ENCODE data around the gene OR2B6.

The OR2B6 gene

GRCh38 chr6:27972750-27973149 lies 15.7 kb downstream of the OR2B6 start:
- H3K9me2 ChIP-seq (replicated peaks; ENCODE audit: insufficient read depth, low read length), result no peaks in the 10 kb centered on the region
- no peak overlapping the region for H3K27ac ChIP-seq (ENCODE audit: low read depth, low read length)
- 0 out of 2 replicates have a peak, but pooled peaks cover 3% of the 10 kb centered on the region for H3K36me3 ChIP-seq (ENCODE audit: low read length)
- no peak overlapping the region for H3K4me3 ChIP-seq (ENCODE audit: insufficient read depth, low read length, poor library complexity, severe bottlenecking)
- H3K9ac ChIP-seq (ENCODE audit: low read length), result no peak overlapping the region
- no peaks in the 10 kb centered on the region for H3K27me3 ChIP-seq (ENCODE audit: low read length)
- H3K79me2 ChIP-seq (ENCODE audit: insufficient read depth, low read length), result no peaks in the 10 kb centered on the region
- H3F3A ChIP-seq (ENCODE audit: insufficient read depth), result no peaks in the 10 kb centered on the region
- TF ChIP-seq CTCF (IDR thresholded peaks at IDR 0.05; ENCODE audit: insufficient read depth, low read length, poor library complexity, severe bottlenecking) (no peak), EZH2phosphoT487 (conservative IDR thresholded peaks at IDR 0.05; ENCODE audit: low read length) (no peak)
- no peak overlapping the region for H3K4me2 ChIP-seq (ENCODE audit: low read depth, low read length, poor library complexity, severe bottlenecking)
- H3K9me3 ChIP-seq (ENCODE audit: insufficient read depth, low read length), result no peaks in the 10 kb centered on the region
- no peak overlapping the region for H2AFZ ChIP-seq (ENCODE audit: low read depth, low read length, severe bottlenecking)
- no peaks in the 10 kb centered on the region for H4K20me1 ChIP-seq (ENCODE audit: low read depth, low read length)

- Histone ChIP-seq H3K4me3 (ENCODE audit: insufficient read depth, low read length, poor library complexity, severe bottlenecking) (no peak overlapping the region), H3K9me2 (replicated peaks; ENCODE audit: insufficient read depth, low read length) (no peaks in the 10 kb centered on the region), H3K9ac (ENCODE audit: low read length) (no peak overlapping the region), H3K27me3 (ENCODE audit: low read length) (no peaks in the 10 kb centered on the region), H3K9me3 (ENCODE audit: insufficient read depth, low read length) (no peaks in the 10 kb centered on the region), H3F3A (ENCODE audit: insufficient read depth) (no peaks in the 10 kb centered on the region), H3K27ac (ENCODE audit: low read depth, low read length) (no peak overlapping the region), H3K36me3 (ENCODE audit: low read length) (no peaks in the 10 kb centered on the region), H3K4me2 (ENCODE audit: low read depth, low read length, poor library complexity, severe bottlenecking) (no peak overlapping the region), H2AFZ (ENCODE audit: low read depth, low read length, severe bottlenecking) (no peak overlapping the region), H4K20me1 (ENCODE audit: low read depth, low read length) (no peaks in the 10 kb centered on the region), H3K79me2 (ENCODE audit: insufficient read depth, low read length) (no peaks in the 10 kb centered on the region)
- no peak for TF ChIP-seq EZH2phosphoT487 (conservative IDR thresholded peaks at IDR 0.05; ENCODE audit: low read length)
- no peak for TF ChIP-seq CTCF (IDR thresholded peaks at IDR 0.05; ENCODE audit: insufficient read depth, low read length, poor library complexity, severe bottlenecking)
Measured at GRCh38 chr6:27977387-27977786, 20.3 kb downstream of the OR2B6 start.

- H3K36me3 ChIP-seq (ENCODE audit: low read length), result no peaks in the 10 kb centered on the region
- TF ChIP-seq EZH2phosphoT487 (conservative IDR thresholded peaks at IDR 0.05; ENCODE audit: low read length), result no peak
- TF ChIP-seq CTCF (IDR thresholded peaks at IDR 0.05; ENCODE audit: insufficient read depth, low read length, poor library complexity, severe bottlenecking), result no peak
- no peak overlapping the region for H3K9ac ChIP-seq (ENCODE audit: low read length)
- H2AFZ ChIP-seq (ENCODE audit: low read depth, low read length, severe bottlenecking), result no peak overlapping the region
- H3K4me3 ChIP-seq (ENCODE audit: insufficient read depth, low read length, poor library complexity, severe bottlenecking), result no peak overlapping the region
- H4K20me1 ChIP-seq (ENCODE audit: low read depth, low read length), result no peaks in the 10 kb centered on the region
- no peak overlapping the region for H3K4me2 ChIP-seq (ENCODE audit: low read depth, low read length, poor library complexity, severe bottlenecking)
- H3K9me2 ChIP-seq (replicated peaks; ENCODE audit: insufficient read depth, low read length), result no peaks in the 10 kb centered on the region
- no peaks in the 10 kb centered on the region for H3F3A ChIP-seq (ENCODE audit: insufficient read depth)
- H3K79me2 ChIP-seq (ENCODE audit: insufficient read depth, low read length), result no peaks in the 10 kb centered on the region
- H3K9me3 ChIP-seq (ENCODE audit: insufficient read depth, low read length), result no peaks in the 10 kb centered on the region
- no peaks in the 10 kb centered on the region for H3K27me3 ChIP-seq (ENCODE audit: low read length)
- H3K27ac ChIP-seq (ENCODE audit: low read depth, low read length), result no peak overlapping the region
Measured at GRCh38 chr6:27978705-27979104, 21.7 kb downstream of the OR2B6 start.

Data from SU-DHL-6 (cell line).